Tibial artery (tissue), 4 donors: ENCODE results near the gene RFC5.

Experiments used
- DNase-seq, 2 donors: peaks; one replicate each; pipeline ENCODE4 v3.0.0-alpha.2; 2019
- H3K27ac ChIP-seq, 2 donors: fragments of 200-600 bp; sonication (generic) in 1 of 2; 1 replicate in 1 of 2; 2 replicates in 1 of 2; pipeline ENCODE4 v1.5.1; 2018 to 2019; ENCODE audit warnings: mild to moderate bottlenecking in 1 of 2
- H3K27me3 ChIP-seq, 2 donors: fragments of 200-600 bp; sonication (generic) in 1 of 2; one replicate each; pipeline versions ENCODE4 v1.5.1 to v1.6.0; 2016 to 2019
- H3K36me3 ChIP-seq, 3 donors: fragments of 200-600 bp; sonication (generic) in 2 of 3; one replicate each; pipeline ENCODE4 v1.5.1; 2016 to 2019; ENCODE audit warnings: mild to moderate bottlenecking in 2 of 3
- H3K4me1 ChIP-seq, 4 donors: fragments of 200-600 bp; sonication (generic) in 2 of 4; 1 replicate in 3 of 4; 2 replicates in 1 of 4; pipeline ENCODE4 v1.5.1; 2016 to 2019
- H3K4me3 ChIP-seq, 2 donors: fragments of 200-600 bp; sonication (generic) in 1 of 2; 1 replicate in 1 of 2; 2 replicates in 1 of 2; pipeline ENCODE4 v1.5.1; 2018 to 2019; ENCODE audit warnings: mild to moderate bottlenecking in 2 of 2
- H3K9me3 ChIP-seq, 3 donors: fragments of 200-600 bp; sonication (generic) in 1 of 3; one replicate each; pipeline ENCODE4 v1.5.1; 2016 to 2019
- CTCF ChIP-seq, 2 experiments: fragments of 200-600 bp in 1 of 2; fragments of 450-650 bp in 1 of 2; IDR thresholded peaks; one replicate each; pipeline ENCODE4 v1.5.1; 2017 to 2019; ENCODE audit warnings: antibody characterized with exemption in 2 of 2, mild to moderate bottlenecking in 1 of 2, moderate library complexity in 1 of 2
- intact Hi-C: fragments of 100-400 bp; cut with DNase I; formaldehyde crosslinking; loops from one replicate; pipeline ENCODE4 v1.15.0; 2023; ENCODE audit warnings: low total_unique reads

RFC5 gene

GRCh38 chr12:118032188-118032587 lies 15.7 kb downstream of the RFC5 start:
- Histone ChIP-seq H3K9me3 (no peaks in the 10 kb centered on the region), H3K36me3 (peaks cover 69 to 96% (median 88%) of the 10 kb centered on the region in 3 donors), H3K27me3 (no peaks in the 10 kb centered on the region), H3K4me1 (no peaks in the 10 kb centered on the region), H3K4me3 (no peak overlapping the region), H3K27ac (no peak overlapping the region)
- DNase-seq: no peak
- no peak for TF ChIP-seq CTCF (IDR thresholded peaks at IDR 0.05)
- intact Hi-C loops: no loop called here

- no peaks in the 10 kb centered on the region for H3K27me3 ChIP-seq
- no peak for TF ChIP-seq CTCF (IDR thresholded peaks at IDR 0.05)
- no peak for DNase-seq
- no peaks in the 10 kb centered on the region for H3K4me1 ChIP-seq
- no peak overlapping the region for H3K4me3 ChIP-seq
- H3K36me3 ChIP-seq: peaks cover 73 to 96% (median 84%) of the 10 kb centered on the region in 3 donors
- no peak overlapping the region for H3K27ac ChIP-seq
- H3K9me3 ChIP-seq: no peaks in the 10 kb centered on the region
- intact Hi-C loops: no loop called here
These were observed 16.8 kb downstream of the RFC5 start for GRCh38 chr12:118033323-118033722.

GRCh38 chr12:118033902-118034301 lies 17.4 kb downstream of the RFC5 start:
- H3K4me1 ChIP-seq: no peaks in the 10 kb centered on the region
- no peaks in the 10 kb centered on the region for H3K27me3 ChIP-seq
- DNase-seq: no peak
- H3K9me3 ChIP-seq: no peaks in the 10 kb centered on the region
- H3K27ac ChIP-seq: no peak overlapping the region
- no peak overlapping the region for H3K4me3 ChIP-seq
- no peak for TF ChIP-seq CTCF (IDR thresholded peaks at IDR 0.05)
- H3K36me3 ChIP-seq: peaks cover 73 to 98% (median 88%) of the 10 kb centered on the region in 3 donors
- intact Hi-C loops: no loop called here

GRCh38 chr12:118034429-118035189 lies 18.1 kb downstream of the RFC5 start:
- intact Hi-C loops: no loop called here
- no peak for DNase-seq
- H3K27ac ChIP-seq: no peak overlapping the region

GRCh38 chr12:118035190-118036041 lies 18.9 kb downstream of the RFC5 start:
- no peak overlapping the region for H3K27ac ChIP-seq
- H3K27me3 ChIP-seq: no peaks in the 10 kb centered on the region
- no peak for DNase-seq
- peaks cover 73 to 100% (median 87%) of the 10 kb centered on the region in 3 donors for H3K36me3 ChIP-seq
- TF ChIP-seq CTCF (IDR thresholded peaks at IDR 0.05): no peak
- H3K4me3 ChIP-seq: no peak overlapping the region
- intact Hi-C loops: no loop called here
- no peaks in the 10 kb centered on the region for H3K4me1 ChIP-seq
- no peaks in the 10 kb centered on the region for H3K9me3 ChIP-seq

More at GRCh38 chr12:118034429-118035189, 18.1 kb downstream of the RFC5 start:
- H3K27me3 ChIP-seq: no peaks in the 10 kb centered on the region
- no peak overlapping the region for H3K4me3 ChIP-seq
- no peaks in the 10 kb centered on the region for H3K9me3 ChIP-seq
- peaks cover 73 to 98% (median 88%) of the 10 kb centered on the region in 3 donors for H3K36me3 ChIP-seq
- peak in 1 of 2 experiments; percentile 20 for TF ChIP-seq CTCF (IDR thresholded peaks at IDR 0.05)
- no peaks in the 10 kb centered on the region for H3K4me1 ChIP-seq
